ENCODE results near the gene OPCML. TPM values are rescaled to one million over a fixed set of nuclear protein-coding genes. Genes with fewer than 3 reads are reported as not detected.

The OPCML gene
- total RNA-seq, 2 donors from 2014 or later = 0.34 TPM; not detected in 1

GRCh38 chr11:133007027-133007584 is 525.2 kb downstream of the OPCML start:
- TF ChIP-seq POLR2AphosphoS5 (IDR thresholded peaks at IDR 0.05) (no peak), CTCF (IDR thresholded peaks at IDR 0.05) (no peak), POLR2A (IDR thresholded peaks at IDR 0.05) (no peak)
- 79% methylated on average over 2 of the region's 2 CpGs for WGBS

GRCh38 chr11:133004369-133004768 is 527.9 kb downstream of the OPCML start:
- intact Hi-C loops (cut with DNase I) = no loop called here
- Histone ChIP-seq H3K4me1 (replicated peaks) (no peaks in the 10 kb centered on the region), H3K27ac (no peak overlapping the region), H3K36me3 (no peaks in the 10 kb centered on the region), H3K9me3 (no peaks in the 10 kb centered on the region), H3K4me3 (no peak overlapping the region), H3K27me3 (replicated peaks; ENCODE audit: insufficient read depth) (no peaks in the 10 kb centered on the region)
- TF ChIP-seq CTCF (IDR thresholded peaks at IDR 0.05) (no peak), POLR2A (IDR thresholded peaks at IDR 0.05) (no peak), POLR2AphosphoS5 (IDR thresholded peaks at IDR 0.05) (no peak)
- DNase-seq (ENCODE audit: low spot score) = no peak
- WGBS = 75% methylated on average over 13 of the region's 13 CpGs

More at GRCh38 chr11:133007027-133007584, 525.2 kb downstream of the OPCML start:
- Histone ChIP-seq H3K27me3 (replicated peaks; ENCODE audit: insufficient read depth) (peaks cover 3% of the 10 kb centered on the region), H3K4me3 (no peak overlapping the region), H3K27ac (no peak overlapping the region), H3K36me3 (no peaks in the 10 kb centered on the region), H3K9me3 (no peaks in the 10 kb centered on the region), H3K4me1 (replicated peaks) (no peaks in the 10 kb centered on the region)
- intact Hi-C loops (cut with DNase I) = no loop called here
- DNase-seq (ENCODE audit: low spot score) = no peak

GRCh38 chr11:132999516-132999915 is 532.8 kb downstream of the OPCML start:
- no peaks in the 10 kb centered on the region for H3K27me3 ChIP-seq (replicated peaks; ENCODE audit: insufficient read depth)
- H3K9me3 ChIP-seq = no peaks in the 10 kb centered on the region
- DNase-seq (ENCODE audit: low spot score) = no peak
- H3K27ac ChIP-seq = no peak overlapping the region
- WGBS = 22% methylated on average over 12 of the region's 12 CpGs
- intact Hi-C loops (cut with DNase I) = no loop called here
- H3K4me3 ChIP-seq = no peak overlapping the region
- no peaks in the 10 kb centered on the region for H3K4me1 ChIP-seq (replicated peaks)
- TF ChIP-seq CTCF (IDR thresholded peaks at IDR 0.05) (no peak), POLR2AphosphoS5 (IDR thresholded peaks at IDR 0.05) (no peak), POLR2A (IDR thresholded peaks at IDR 0.05) (no peak)
- no peaks in the 10 kb centered on the region for H3K36me3 ChIP-seq

GRCh38 chr11:132999031-132999430 is 533.3 kb downstream of the OPCML start:
- 39% methylated on average over 5 of the region's 5 CpGs for WGBS

More at GRCh38 chr11:132999031-132999430, 533.3 kb downstream of the OPCML start:
- no peak overlapping the region for H3K4me3 ChIP-seq
- DNase-seq (ENCODE audit: low spot score) = no peak
- TF ChIP-seq POLR2AphosphoS5 (IDR thresholded peaks at IDR 0.05) (no peak), POLR2A (IDR thresholded peaks at IDR 0.05) (no peak), CTCF (IDR thresholded peaks at IDR 0.05) (no peak)
- intact Hi-C loops (cut with DNase I) = no loop called here
- no peaks in the 10 kb centered on the region for H3K36me3 ChIP-seq
- H3K9me3 ChIP-seq = no peaks in the 10 kb centered on the region
- no peaks in the 10 kb centered on the region for H3K27me3 ChIP-seq (replicated peaks; ENCODE audit: insufficient read depth)
- no peak overlapping the region for H3K27ac ChIP-seq
- H3K4me1 ChIP-seq (replicated peaks) = no peaks in the 10 kb centered on the region

All from prostate gland (tissue), 2 donors.